Testis (tissue), 2 donors: Measurements from ENCODE around the gene TGM3.

Experiments
- POLR2A ChIP-seq: fragments of 450-650 bp; IDR thresholded peaks from one replicate; pipeline ENCODE4 v1.6.1; 2017; ENCODE audit warnings: antibody characterized with exemption, mild to moderate bottlenecking, moderate library complexity
- TF ChIP-seq, protein P1 (sequence below), 3 experiments: fragments of 450-650 bp in 2 of 3; fragments of 200-600 bp in 1 of 3; sonication (generic) in 1 of 3; IDR thresholded peaks; one replicate each; pipeline ENCODE4 v1.5.1; 2016 to 2019; ENCODE audit warnings: antibody characterized with exemption in 3 of 3, mild to moderate bottlenecking in 2 of 3, moderate library complexity in 1 of 3

DNA sequence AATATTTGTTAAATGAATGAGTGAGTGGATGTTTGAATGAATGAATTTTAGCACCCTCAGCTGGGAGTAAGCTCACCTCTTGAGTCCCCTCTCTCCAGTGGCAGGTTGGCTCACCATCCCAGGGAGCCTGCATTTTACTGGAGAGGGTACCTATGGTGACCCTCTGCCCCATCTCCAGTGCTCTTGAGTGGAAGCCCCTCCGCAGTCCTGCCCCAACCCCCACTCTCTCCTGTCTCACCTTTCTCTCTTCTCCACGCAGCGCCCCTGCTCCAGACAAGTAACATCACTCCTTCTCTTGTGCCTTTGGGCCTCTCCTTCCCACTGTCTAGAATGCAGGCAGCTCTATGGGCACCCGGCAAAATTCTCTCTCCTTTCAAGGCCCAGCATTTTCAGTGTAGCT lies 11.3 kb downstream of the TGM3 start:
- TF ChIP-seq, protein P1, sequence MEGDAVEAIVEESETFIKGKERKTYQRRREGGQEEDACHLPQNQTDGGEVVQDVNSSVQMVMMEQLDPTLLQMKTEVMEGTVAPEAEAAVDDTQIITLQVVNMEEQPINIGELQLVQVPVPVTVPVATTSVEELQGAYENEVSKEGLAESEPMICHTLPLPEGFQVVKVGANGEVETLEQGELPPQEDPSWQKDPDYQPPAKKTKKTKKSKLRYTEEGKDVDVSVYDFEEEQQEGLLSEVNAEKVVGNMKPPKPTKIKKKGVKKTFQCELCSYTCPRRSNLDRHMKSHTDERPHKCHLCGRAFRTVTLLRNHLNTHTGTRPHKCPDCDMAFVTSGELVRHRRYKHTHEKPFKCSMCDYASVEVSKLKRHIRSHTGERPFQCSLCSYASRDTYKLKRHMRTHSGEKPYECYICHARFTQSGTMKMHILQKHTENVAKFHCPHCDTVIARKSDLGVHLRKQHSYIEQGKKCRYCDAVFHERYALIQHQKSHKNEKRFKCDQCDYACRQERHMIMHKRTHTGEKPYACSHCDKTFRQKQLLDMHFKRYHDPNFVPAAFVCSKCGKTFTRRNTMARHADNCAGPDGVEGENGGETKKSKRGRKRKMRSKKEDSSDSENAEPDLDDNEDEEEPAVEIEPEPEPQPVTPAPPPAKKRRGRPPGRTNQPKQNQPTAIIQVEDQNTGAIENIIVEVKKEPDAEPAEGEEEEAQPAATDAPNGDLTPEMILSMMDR (IDR thresholded peaks at IDR 0.05) = no peak
- TF ChIP-seq POLR2A = no peak
